RWPE1 (cell line): Measurements from ENCODE around the gene WDR77.
A peak's percentile ranks its signal among the peaks of the same experiment; 100 is the strongest.

ENCODE experiments used
- CTCF ChIA-PET: fragments of 350-600 bp; sonication (Branson Sonifier 250); formaldehyde crosslinking; extraction: SDS; loops from one replicate; lab custom pipeline; 2021; lab: Yijun Ruan, JAX
- POLR2A ChIA-PET: fragments of 400-600 bp; formaldehyde crosslinking; extraction: SDS; loops from one replicate; lab custom pipeline; 2020; ENCODE audit warnings: antibody characterized with exemption; ENCODE audit not compliant: low non-redundant PET; lab: Yijun Ruan, JAX
- DNase-seq: peaks from one replicate; pipeline ENCODE4 v3.0.0; 2012; ENCODE audit warnings: low spot score
- H3K27ac ChIP-seq: fragments of 450-650 bp; 2 replicates; pipeline ENCODE4 v1.5.1; 2017
- CTCF ChIP-seq: fragments of 450-650 bp; conservative IDR thresholded peaks from 2 replicates; pipeline ENCODE4 v1.5.1; 2017; ENCODE audit warnings: low read depth, mild to moderate bottlenecking

Gene WDR77

GRCh38 chr1:111448482-111448917, 556 bp downstream of the WDR77 start:
- H3K27ac ChIP-seq = peak overlapping the region; percentile 80
- no peak for TF ChIP-seq CTCF
- CTCF ChIA-PET = no interaction called here
- peak; percentile 80 for DNase-seq
- POLR2A ChIA-PET = no interaction called here

GRCh38 chr1:111446967-111447892, 1.8 kb downstream of the WDR77 start:
- DNase-seq = no peak
- CTCF ChIA-PET = interaction anchor here (0.5 kb wide), 1 partner anchor 299 kb away, joined by 4 read pairs; no protein-coding TSS in a partner anchor
- no peak overlapping the region for H3K27ac ChIP-seq
- POLR2A ChIA-PET = no interaction called here
- no peak for TF ChIP-seq CTCF

GRCh38 chr1:111446546-111446945, 2.5 kb downstream of the WDR77 start:
- CTCF ChIA-PET = no interaction called here
- no peak for DNase-seq
- POLR2A ChIA-PET = no interaction called here
- no peak for TF ChIP-seq CTCF
- H3K27ac ChIP-seq = no peak overlapping the region

- CTCF ChIA-PET = no interaction called here
- POLR2A ChIA-PET = no interaction called here
- H3K27ac ChIP-seq = no peak overlapping the region
- no peak for DNase-seq
- no peak for TF ChIP-seq CTCF
Measured at GRCh38 chr1:111444031-111444430, 5.0 kb downstream of the WDR77 start.

- no peak for TF ChIP-seq CTCF
Measured at GRCh38 chr1:111442457-111442856, 6.6 kb downstream of the WDR77 start.

GRCh38 chr1:111441573-111442192, 7.4 kb downstream of the WDR77 start:
- no peak for DNase-seq
- TF ChIP-seq CTCF = peak; percentile 35
- ChIA-PET POLR2A (no interaction called here), CTCF (no interaction called here)
- no peak overlapping the region for H3K27ac ChIP-seq

More at GRCh38 chr1:111442457-111442856, 6.6 kb downstream of the WDR77 start:
- POLR2A ChIA-PET = no interaction called here
- CTCF ChIA-PET = interaction anchor here (0.6 kb wide), 1 partner anchor 171 kb away, joined by 3 read pairs; no protein-coding TSS in a partner anchor
- H3K27ac ChIP-seq = no peak overlapping the region
- no peak for DNase-seq
